HG02588 (cell line): ENCODE results near the gene STAT1.

Experiments used
- ATAC-seq: cut with Tn5 transposase; IDR thresholded peaks from one replicate; pipeline ENCODE4 v1.9.1; 2021; ENCODE audit warnings: mild to moderate bottlenecking, moderate library complexity; ENCODE audit not compliant: unreplicated experiment

Gene STAT1

GRCh38 chr2:190986221-190986953, 27.6 kb downstream of the STAT1 start:
- no peak for ATAC-seq

GRCh38 chr2:190984595-190984994, 29.4 kb downstream of the STAT1 start:
- ATAC-seq, result no peak

GRCh38 chr2:190982262-190983034, 31.5 kb downstream of the STAT1 start:
- ATAC-seq, result no peak

GRCh38 chr2:190981733-190982132, 32.2 kb downstream of the STAT1 start:
- no peak for ATAC-seq

GRCh38 chr2:190981333-190981732, 32.6 kb downstream of the STAT1 start:
- ATAC-seq, result no peak

GRCh38 chr2:190980630-190981209, 33.3 kb downstream of the STAT1 start:
- ATAC-seq, result no peak

GRCh38 chr2:190979906-190980629, 33.9 kb downstream of the STAT1 start:
- ATAC-seq, result no peak

- ATAC-seq, result no peak
These were observed 35.5 kb downstream of the STAT1 start for GRCh38 chr2:190978389-190979053.

- no peak for ATAC-seq
These were observed 36.5 kb downstream of the STAT1 start for GRCh38 chr2:190977505-190977904.

GRCh38 chr2:190976521-190976920, 37.5 kb downstream of the STAT1 start:
- ATAC-seq, result no peak

GRCh38 chr2:190974629-190975361, 39.2 kb downstream of the STAT1 start:
- ATAC-seq, result no peak

GRCh38 chr2:190973726-190974628, 40.0 kb downstream of the STAT1 start:
- no peak for ATAC-seq

- ATAC-seq, result no peak
These were observed 40.7 kb downstream of the STAT1 start for GRCh38 chr2:190973262-190973661.

GRCh38 chr2:190972846-190973245, 41.1 kb downstream of the STAT1 start:
- no peak for ATAC-seq

GRCh38 chr2:190972213-190972612, 41.8 kb downstream of the STAT1 start:
- ATAC-seq, result no peak

- no peak for ATAC-seq
These were observed 43.0 kb downstream of the STAT1 start for GRCh38 chr2:190970873-190971506.

GRCh38 chr2:190970160-190970559, 43.8 kb downstream of the STAT1 start:
- ATAC-seq, result no peak

GRCh38 chr2:190968522-190968921, 45.4 kb downstream of the STAT1 start:
- no peak for ATAC-seq
